ENCODE measurements around the gene RDH16.
"Not testable (repeated sequence)": the region's sequence is repeated elsewhere in the genome, so short reads cannot be mapped to it uniquely, and the experiment has no call there.

The RDH16 gene

GRCh38 chr12:56987551-56988053, 30.2 kb upstream of the RDH16 start:
- WGBS (ENCODE audit: insufficient coverage, insufficient read length), result no CpG with 5 or more reads among the region's 11 CpGs
- no peak for DNase-seq (ENCODE audit: low read depth, low spot score)
- Histone ChIP-seq H3K36me3 (ENCODE audit: control insufficient read depth, insufficient read depth, low read length) (no peaks in the 10 kb centered on the region), H3K4me3 (ENCODE audit: low read length) (no peak overlapping the region), H3K27ac (ENCODE audit: low read length) (no peak overlapping the region), H3K9me3 (ENCODE audit: control insufficient read depth, insufficient read depth, low read length) (no peaks in the 10 kb centered on the region), H3K4me1 (ENCODE audit: control insufficient read depth, insufficient read depth, low read length) (peaks cover 1% of the 10 kb centered on the region; the same call in 1 of the 2 replicates), H3K27me3 (ENCODE audit: control insufficient read depth, insufficient read depth, low read length) (no peaks in the 10 kb centered on the region)

- DNase-seq (ENCODE audit: low read depth, low spot score), result no peak
- Histone ChIP-seq H3K27ac (ENCODE audit: low read length) (no peak overlapping the region), H3K4me1 (ENCODE audit: control insufficient read depth, insufficient read depth, low read length) (peaks cover 1% of the 10 kb centered on the region; the same call in 1 of the 2 replicates), H3K27me3 (ENCODE audit: control insufficient read depth, insufficient read depth, low read length) (no peaks in the 10 kb centered on the region), H3K36me3 (ENCODE audit: control insufficient read depth, insufficient read depth, low read length) (no peaks in the 10 kb centered on the region), H3K4me3 (ENCODE audit: low read length) (no peak overlapping the region), H3K9me3 (ENCODE audit: control insufficient read depth, insufficient read depth, low read length) (no peaks in the 10 kb centered on the region)
These were observed 29.6 kb upstream of the RDH16 start for GRCh38 chr12:56987011-56987410.

- not testable (repeated sequence) for H3K27me3 ChIP-seq (ENCODE audit: control insufficient read depth, insufficient read depth, low read length); H3K4me3 ChIP-seq (ENCODE audit: low read length); H3K9me3 ChIP-seq (ENCODE audit: control insufficient read depth, insufficient read depth, low read length); H3K36me3 ChIP-seq (ENCODE audit: control insufficient read depth, insufficient read depth, low read length); H3K4me1 ChIP-seq (ENCODE audit: control insufficient read depth, insufficient read depth, low read length); DNase-seq (ENCODE audit: low read depth, low spot score); H3K27ac ChIP-seq (ENCODE audit: low read length)
- no CpG with 5 or more reads among the region's 6 CpGs for WGBS (ENCODE audit: insufficient coverage, insufficient read length)
These were observed 28.3 kb upstream of the RDH16 start for GRCh38 chr12:56985714-56986113.

- Histone ChIP-seq H3K27me3 (ENCODE audit: control insufficient read depth, insufficient read depth, low read length) (no peaks in the 10 kb centered on the region), H3K36me3 (ENCODE audit: control insufficient read depth, insufficient read depth, low read length) (no peaks in the 10 kb centered on the region), H3K4me1 (ENCODE audit: control insufficient read depth, insufficient read depth, low read length) (peaks cover 1% of the 10 kb centered on the region; the same call in 1 of the 2 replicates), H3K9me3 (ENCODE audit: control insufficient read depth, insufficient read depth, low read length) (no peaks in the 10 kb centered on the region), H3K27ac (ENCODE audit: low read length) (no peak overlapping the region), H3K4me3 (ENCODE audit: low read length) (no peak overlapping the region)
- no peak for DNase-seq (ENCODE audit: low read depth, low spot score)
- no CpG with 5 or more reads among the region's 4 CpGs for WGBS (ENCODE audit: insufficient coverage, insufficient read length)
These were observed 26.0 kb upstream of the RDH16 start for GRCh38 chr12:56983386-56983785.

- H3K4me3 ChIP-seq (ENCODE audit: low read length); H3K36me3 ChIP-seq (ENCODE audit: control insufficient read depth, insufficient read depth, low read length); H3K27ac ChIP-seq (ENCODE audit: low read length); H3K9me3 ChIP-seq (ENCODE audit: control insufficient read depth, insufficient read depth, low read length); DNase-seq (ENCODE audit: low read depth, low spot score); H3K27me3 ChIP-seq (ENCODE audit: control insufficient read depth, insufficient read depth, low read length); H3K4me1 ChIP-seq (ENCODE audit: control insufficient read depth, insufficient read depth, low read length): not testable (repeated sequence)
- no CpG with 5 or more reads among the region's 3 CpGs for WGBS (ENCODE audit: insufficient coverage, insufficient read length)
These were observed 25.3 kb upstream of the RDH16 start for GRCh38 chr12:56982578-56983236.

- H3K9me3 ChIP-seq (ENCODE audit: control insufficient read depth, insufficient read depth, low read length), result no peaks in the 10 kb centered on the region
- no CpG with 5 or more reads among the region's 4 CpGs for WGBS (ENCODE audit: insufficient coverage, insufficient read length)
- no peak overlapping the region for H3K27ac ChIP-seq (ENCODE audit: low read length)
These were observed 23.6 kb upstream of the RDH16 start for GRCh38 chr12:56980941-56981530.

GRCh38 chr12:56980268-56980667, 22.9 kb upstream of the RDH16 start:
- DNase-seq (ENCODE audit: low read depth, low spot score), result no peak
- no peaks in the 10 kb centered on the region for H3K9me3 ChIP-seq (ENCODE audit: control insufficient read depth, insufficient read depth, low read length)
- no CpG with 5 or more reads among the region's 6 CpGs for WGBS (ENCODE audit: insufficient coverage, insufficient read length)

More at GRCh38 chr12:56980941-56981530, 23.6 kb upstream of the RDH16 start:
- Histone ChIP-seq H3K36me3 (ENCODE audit: control insufficient read depth, insufficient read depth, low read length) (no peaks in the 10 kb centered on the region), H3K4me3 (ENCODE audit: low read length) (no peak overlapping the region), H3K27me3 (ENCODE audit: control insufficient read depth, insufficient read depth, low read length) (no peaks in the 10 kb centered on the region), H3K4me1 (ENCODE audit: control insufficient read depth, insufficient read depth, low read length) (no peaks in the 10 kb centered on the region)
- no peak for DNase-seq (ENCODE audit: low read depth, low spot score)

GRCh38 chr12:56979628-56980027, 22.2 kb upstream of the RDH16 start:
- no peaks in the 10 kb centered on the region for H3K9me3 ChIP-seq (ENCODE audit: control insufficient read depth, insufficient read depth, low read length)
- no peak for DNase-seq (ENCODE audit: low read depth, low spot score)
- WGBS (ENCODE audit: insufficient coverage, insufficient read length), result no CpG with 5 or more reads among the region's 3 CpGs
- no peaks in the 10 kb centered on the region for H3K4me1 ChIP-seq (ENCODE audit: control insufficient read depth, insufficient read depth, low read length)
- H3K4me3 ChIP-seq (ENCODE audit: low read length), result no peak overlapping the region
- H3K36me3 ChIP-seq (ENCODE audit: control insufficient read depth, insufficient read depth, low read length), result no peaks in the 10 kb centered on the region
- H3K27ac ChIP-seq (ENCODE audit: low read length), result no peak overlapping the region
- no peaks in the 10 kb centered on the region for H3K27me3 ChIP-seq (ENCODE audit: control insufficient read depth, insufficient read depth, low read length)

More at GRCh38 chr12:56980268-56980667, 22.9 kb upstream of the RDH16 start:
- no peaks in the 10 kb centered on the region for H3K4me1 ChIP-seq (ENCODE audit: control insufficient read depth, insufficient read depth, low read length)
- no peaks in the 10 kb centered on the region for H3K36me3 ChIP-seq (ENCODE audit: control insufficient read depth, insufficient read depth, low read length)
- no peak overlapping the region for H3K4me3 ChIP-seq (ENCODE audit: low read length)
- no peaks in the 10 kb centered on the region for H3K27me3 ChIP-seq (ENCODE audit: control insufficient read depth, insufficient read depth, low read length)
- no peak overlapping the region for H3K27ac ChIP-seq (ENCODE audit: low read length)

- DNase-seq (ENCODE audit: low read depth, low spot score), result no peak
- no CpG with 5 or more reads among the region's 3 CpGs for WGBS (ENCODE audit: insufficient coverage, insufficient read length)
- Histone ChIP-seq H3K4me1 (ENCODE audit: control insufficient read depth, insufficient read depth, low read length) (no peaks in the 10 kb centered on the region), H3K27ac (ENCODE audit: low read length) (no peak overlapping the region), H3K36me3 (ENCODE audit: control insufficient read depth, insufficient read depth, low read length) (no peaks in the 10 kb centered on the region), H3K9me3 (ENCODE audit: control insufficient read depth, insufficient read depth, low read length) (no peaks in the 10 kb centered on the region), H3K27me3 (ENCODE audit: control insufficient read depth, insufficient read depth, low read length) (no peaks in the 10 kb centered on the region), H3K4me3 (ENCODE audit: low read length) (no peak overlapping the region)
These were observed 21.2 kb upstream of the RDH16 start for GRCh38 chr12:56978397-56979138.

- not testable (repeated sequence) for H3K9me3 ChIP-seq (ENCODE audit: control insufficient read depth, insufficient read depth, low read length); H3K4me3 ChIP-seq (ENCODE audit: low read length); DNase-seq (ENCODE audit: low read depth, low spot score); H3K36me3 ChIP-seq (ENCODE audit: control insufficient read depth, insufficient read depth, low read length); H3K27me3 ChIP-seq (ENCODE audit: control insufficient read depth, insufficient read depth, low read length); H3K27ac ChIP-seq (ENCODE audit: low read length); H3K4me1 ChIP-seq (ENCODE audit: control insufficient read depth, insufficient read depth, low read length)
- WGBS (ENCODE audit: insufficient coverage, insufficient read length), result no CpG with 5 or more reads among the region's 4 CpGs
These were observed 20.0 kb upstream of the RDH16 start for GRCh38 chr12:56977361-56977760.

Data from iPS DF 6.9 (cell line).